Activated gamma-delta T cell treated with Interleukin-2 at 50 U/mL for 16 hours (primary cell): Measurements from ENCODE around the gene STK32C.
"Not testable (repeated sequence)": the region's sequence is repeated elsewhere in the genome, so short reads cannot be mapped to it uniquely, and the experiment has no call there.

Source experiments
- DNase-seq: peaks from one replicate; pipeline ENCODE4 v3.0.0-alpha.2; 2020

STK32C gene

GRCh38 chr10:132336919-132337407, 29.2 kb upstream of the STK32C start:
- no peak for DNase-seq

GRCh38 chr10:132336064-132336746, 28.5 kb upstream of the STK32C start:
- DNase-seq, result no peak

- DNase-seq, result peak; percentile 33
Observed at GRCh38 chr10:132335189-132336063, 27.7 kb upstream of the STK32C start.

- DNase-seq, result no peak
Observed at GRCh38 chr10:132334631-132335188, 27.0 kb upstream of the STK32C start.

GRCh38 chr10:132333386-132333785, 25.6 kb upstream of the STK32C start:
- no peak for DNase-seq

GRCh38 chr10:132332433-132332754, 24.6 kb upstream of the STK32C start:
- DNase-seq, result no peak

GRCh38 chr10:132331601-132332432, 24.1 kb upstream of the STK32C start, which contains the start of gene LRRC27:
Gene LRRC27 (plus strand): TSS chr10:132332193. CDS start chr10:132333525, 1,332 bp downstream.
- peak; percentile 100 for DNase-seq

- DNase-seq, result no peak
Observed at GRCh38 chr10:132330486-132330833, 22.7 kb upstream of the STK32C start.

- no peak for DNase-seq
Observed at GRCh38 chr10:132329565-132330485, 22.1 kb upstream of the STK32C start.

- DNase-seq, result no peak
Observed at GRCh38 chr10:132328738-132329137, 21.0 kb upstream of the STK32C start.

- DNase-seq, result no peak
Observed at GRCh38 chr10:132328106-132328505, 20.4 kb upstream of the STK32C start.

GRCh38 chr10:132326925-132327324, 19.2 kb upstream of the STK32C start:
- no peak for DNase-seq

- DNase-seq, result no peak
Observed at GRCh38 chr10:132326344-132326889, 18.7 kb upstream of the STK32C start.

GRCh38 chr10:132324186-132324585, 16.4 kb upstream of the STK32C start:
- no peak for DNase-seq

GRCh38 chr10:132322586-132323048, 14.9 kb upstream of the STK32C start:
- no peak for DNase-seq

GRCh38 chr10:132321726-132322125, 14.0 kb upstream of the STK32C start:
- DNase-seq, result no peak

- DNase-seq, result no peak
Observed at GRCh38 chr10:132320654-132321469, 13.1 kb upstream of the STK32C start.

GRCh38 chr10:132319853-132320653, 12.3 kb upstream of the STK32C start:
- DNase-seq, result no peak

GRCh38 chr10:132317477-132317876, 9.7 kb upstream of the STK32C start:
- DNase-seq, result not testable (repeated sequence)

- no peak for DNase-seq
Observed at GRCh38 chr10:132316133-132316532, 8.4 kb upstream of the STK32C start.
